Kidney (tissue), 14 donors: ENCODE data around the gene CD27. TPM values are rescaled to one million over a fixed set of nuclear protein-coding genes. Genes with fewer than 3 reads are reported as not detected.

Experiments used
- DNase-seq, 5 donors: peaks; one replicate each; pipeline ENCODE4 v3.0.0-alpha.2; 2013 to 2020
- FAIRE-seq: peaks from 2 replicates; lab custom pipeline; 2012; peaks lifted over from hg19 to GRCh38; lab: Jason Lieb, UNC
- H3K27ac ChIP-seq, 2 donors: one replicate each; pipeline ENCODE4 v1.7.0; 2013; ENCODE audit warnings: low read depth in 2 of 2, low read length in 2 of 2, inconsistent platforms in 1 of 2
- H3K27me3 ChIP-seq: one replicate; pipeline ENCODE4 v1.7.1; 2013; ENCODE audit warnings: low read length, inconsistent platforms; ENCODE audit not compliant: control insufficient read depth, insufficient read depth
- H3K36me3 ChIP-seq, 3 donors: one replicate each; pipeline versions ENCODE4 v1.7.0 to v1.7.1; 2013; ENCODE audit warnings: low read length in 3 of 3, control low read depth in 1 of 3, inconsistent platforms in 1 of 3; ENCODE audit not compliant: insufficient read depth in 3 of 3, control insufficient read depth in 2 of 3
- H3K4me1 ChIP-seq, 3 donors: one replicate each; pipeline versions ENCODE4 v1.7.0 to v1.7.1; 2013; ENCODE audit warnings: low read length in 3 of 3, inconsistent platforms in 1 of 3, low read depth in 1 of 3; ENCODE audit not compliant: control insufficient read depth in 2 of 3, insufficient read depth in 2 of 3
- H3K4me3 ChIP-seq, 3 donors: one replicate each; pipeline versions ENCODE4 v1.7.0 to v1.8.1; 2013; ENCODE audit warnings: low read length in 3 of 3, control low read depth in 1 of 3, inconsistent platforms in 1 of 3
- H3K9ac ChIP-seq, 3 donors: one replicate each; pipeline versions ENCODE4 v1.7.0 to v1.7.1; 2013; ENCODE audit warnings: low read length in 3 of 3, control low read depth in 1 of 3, inconsistent platforms in 1 of 3
- H3K9me3 ChIP-seq, 3 donors: one replicate each; pipeline versions ENCODE4 v1.7.0 to v1.7.1; 2013; ENCODE audit warnings: low read length in 3 of 3, control low read depth in 1 of 3, inconsistent platforms in 1 of 3; ENCODE audit not compliant: control insufficient read depth in 2 of 3, insufficient read depth in 1 of 3
- intact Hi-C: fragments of 100-400 bp; cut with DNase I; formaldehyde crosslinking; loops from one replicate; pipeline ENCODE4 v1.11.1; 2022
- polyA plus RNA-seq: library from polyadenylated mRNA; stranded (reverse); fragments of 350-450 nt; fragmentation: Illumina TruSeq; extraction: RNeasy Lipid Tissue Mini Kit (QIAGEN cat#74804); gene quantifications from one replicate; pipeline ENCODE4 v1.2.3, GENCODE V29; 2014; ENCODE audit warnings: low read depth, low replicate concordance; ENCODE audit not compliant: insufficient read depth
- total RNA-seq: library from RNA; stranded (reverse); fragmentation: NEBNext Ultra II Directional; extraction: Animal tissue kit (Norgen Biotek cat#: 25700); gene quantifications from one replicate; pipeline ENCODE4 v1.2.1, GENCODE V29; 2021
- TF ChIP-seq, protein P1 (sequence below): IDR thresholded peaks from 3 replicates; pipeline ENCODE4 v1.5.1; 2012; ENCODE audit warnings: mild to moderate bottlenecking, moderate library complexity, borderline replicate concordance; ENCODE audit not compliant: insufficient read depth; ENCODE audit errors: extremely low read depth
- donor health status: control.
- donor health status: control.
- donor health status: control.
- donor health status: control.
- donor health status: control.
- donor health status: DM: yes; HTN: yes; CAD: no.
- donor health status: Normal renal cell carcinoma (clear cell type).

CD27 gene
- total and polyA plus RNA-seq, 2 donors from 2014 or later: 6.6 TPM; not detected in 1

DNA sequence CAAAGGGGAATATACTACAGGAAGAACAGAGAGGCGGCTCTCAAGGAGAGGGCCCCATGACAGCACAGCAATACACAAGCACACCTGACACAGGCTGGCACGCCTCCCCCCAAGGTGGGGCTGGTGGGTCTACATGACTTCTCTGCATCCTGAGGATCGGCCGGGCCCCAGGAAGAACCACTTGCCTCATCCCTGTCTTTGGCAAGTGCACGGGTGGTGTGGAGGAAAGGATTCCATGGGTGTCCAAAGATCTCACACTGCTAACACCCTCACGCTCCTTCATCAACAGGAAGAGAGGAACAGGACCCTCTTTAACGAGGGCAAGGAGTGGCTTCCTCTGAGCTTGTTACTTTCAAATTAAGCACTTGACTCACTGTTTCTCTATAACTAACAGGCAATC, 18.5 kb downstream of the CD27 start:
- Histone ChIP-seq H3K4me3 (no peak overlapping the region), H3K36me3 (peaks cover 2 to 45% (median 18%) of the 10 kb centered on the region in 3 donors), H3K27me3 (no peaks in the 10 kb centered on the region), H3K27ac (no peak overlapping the region), H3K4me1 (peaks cover 0 to 2% (median 0%) of the 10 kb centered on the region in 3 donors), H3K9ac (no peak overlapping the region), H3K9me3 (no peaks in the 10 kb centered on the region)
- TF ChIP-seq, protein P1, sequence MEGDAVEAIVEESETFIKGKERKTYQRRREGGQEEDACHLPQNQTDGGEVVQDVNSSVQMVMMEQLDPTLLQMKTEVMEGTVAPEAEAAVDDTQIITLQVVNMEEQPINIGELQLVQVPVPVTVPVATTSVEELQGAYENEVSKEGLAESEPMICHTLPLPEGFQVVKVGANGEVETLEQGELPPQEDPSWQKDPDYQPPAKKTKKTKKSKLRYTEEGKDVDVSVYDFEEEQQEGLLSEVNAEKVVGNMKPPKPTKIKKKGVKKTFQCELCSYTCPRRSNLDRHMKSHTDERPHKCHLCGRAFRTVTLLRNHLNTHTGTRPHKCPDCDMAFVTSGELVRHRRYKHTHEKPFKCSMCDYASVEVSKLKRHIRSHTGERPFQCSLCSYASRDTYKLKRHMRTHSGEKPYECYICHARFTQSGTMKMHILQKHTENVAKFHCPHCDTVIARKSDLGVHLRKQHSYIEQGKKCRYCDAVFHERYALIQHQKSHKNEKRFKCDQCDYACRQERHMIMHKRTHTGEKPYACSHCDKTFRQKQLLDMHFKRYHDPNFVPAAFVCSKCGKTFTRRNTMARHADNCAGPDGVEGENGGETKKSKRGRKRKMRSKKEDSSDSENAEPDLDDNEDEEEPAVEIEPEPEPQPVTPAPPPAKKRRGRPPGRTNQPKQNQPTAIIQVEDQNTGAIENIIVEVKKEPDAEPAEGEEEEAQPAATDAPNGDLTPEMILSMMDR: no peak
- FAIRE-seq (no peak), DNase-seq (no peak)
- intact Hi-C loops: loop anchor here (10.0 kb wide), 1 partner anchor 48 kb away; no protein-coding TSS in a partner anchor

DNA sequence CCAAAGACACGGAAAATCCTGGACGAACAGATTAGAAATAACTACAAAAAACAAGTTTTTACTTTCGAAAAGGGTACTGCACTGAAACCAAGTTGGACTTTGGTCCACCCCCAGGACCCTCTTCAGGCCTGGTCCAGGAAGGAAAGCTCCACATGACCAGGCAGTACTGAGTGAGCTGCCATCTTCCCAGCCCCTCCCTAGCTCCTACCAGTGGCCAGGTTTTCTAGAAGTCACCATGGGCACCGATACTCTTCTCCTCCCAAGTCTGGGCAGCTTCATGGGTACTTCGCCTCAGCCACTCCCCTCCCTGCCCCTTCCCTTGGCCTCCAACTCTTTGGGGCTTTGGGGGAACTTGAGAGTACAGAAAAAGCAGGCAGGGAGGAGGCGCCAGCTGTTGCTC, 19.1 kb downstream of the CD27 start:
- Histone ChIP-seq H3K9me3 (no peaks in the 10 kb centered on the region), H3K27ac (no peak overlapping the region), H3K9ac (no peak overlapping the region), H3K4me3 (no peak overlapping the region), H3K27me3 (no peaks in the 10 kb centered on the region), H3K36me3 (peaks cover 2 to 41% (median 13%) of the 10 kb centered on the region in 3 donors), H3K4me1 (peaks cover 0 to 2% (median 0%) of the 10 kb centered on the region in 3 donors)
- TF ChIP-seq, protein P1: no peak
- intact Hi-C loops: loop anchor here (10.0 kb wide), 1 partner anchor 49 kb away; no protein-coding TSS in a partner anchor
- no peak for DNase-seq
- FAIRE-seq: no peak

DNA sequence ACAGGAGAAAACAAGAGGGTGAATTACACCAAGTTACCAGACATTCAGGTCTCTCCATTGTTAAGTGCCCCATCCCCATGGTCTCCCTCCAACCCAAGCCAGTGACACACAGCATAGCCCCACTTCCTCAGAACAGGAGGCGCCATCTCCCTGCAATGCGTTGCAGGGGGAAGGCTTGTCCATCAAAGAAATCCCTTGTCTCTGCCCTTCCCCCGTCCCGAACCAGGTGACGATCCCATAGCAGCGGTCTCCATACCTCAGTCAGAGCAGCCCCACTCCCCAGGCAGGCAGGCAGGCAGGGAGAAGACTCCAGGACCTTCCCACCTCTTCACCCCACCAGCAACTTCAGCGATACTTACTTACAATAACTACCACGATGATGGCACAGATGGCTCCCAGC, 19.8 kb downstream of the CD27 start:
- Histone ChIP-seq H3K4me3 (no peak overlapping the region), H3K9me3 (no peaks in the 10 kb centered on the region), H3K9ac (no peak overlapping the region), H3K27ac (no peak overlapping the region), H3K4me1 (peaks cover under 1 to 8% (median 3%) of the 10 kb centered on the region in 3 donors), H3K36me3 (peaks cover 2 to 36% (median 11%) of the 10 kb centered on the region in 3 donors), H3K27me3 (no peaks in the 10 kb centered on the region)
- intact Hi-C loops: loop anchor here (10.0 kb wide), 1 partner anchor 50 kb away; no protein-coding TSS in a partner anchor
- FAIRE-seq: no peak
- TF ChIP-seq, protein P1: no peak
- DNase-seq: no peak
